Sigmoid colon (tissue), 4 donors: ENCODE results near the gene RANGRF.

Experiments used
- CTCF ChIP-seq, 4 experiments: fragments of 450-650 bp in 3 of 4; fragments of 200-600 bp in 1 of 4; IDR thresholded peaks; one replicate each; pipeline ENCODE4 v1.5.1; 2016 to 2019; ENCODE audit warnings: antibody characterized with exemption in 4 of 4, mild to moderate bottlenecking in 3 of 4, moderate library complexity in 2 of 4
- POLR2AphosphoS5 ChIP-seq, 4 donors: sonication (generic); formaldehyde crosslinking; IDR thresholded peaks; one replicate each; pipeline ENCODE4 v1.6.1; 2017; ENCODE audit warnings: antibody characterized with exemption in 4 of 4

GRCh38 chr17:8332128-8332527 is 43.7 kb downstream of the RANGRF start:
- TF ChIP-seq CTCF (IDR thresholded peaks at IDR 0.05) (no peak), POLR2AphosphoS5 (IDR thresholded peaks at IDR 0.05) (no peak)
